ENCODE results near the gene FBP2.

FBP2 gene

DNA sequence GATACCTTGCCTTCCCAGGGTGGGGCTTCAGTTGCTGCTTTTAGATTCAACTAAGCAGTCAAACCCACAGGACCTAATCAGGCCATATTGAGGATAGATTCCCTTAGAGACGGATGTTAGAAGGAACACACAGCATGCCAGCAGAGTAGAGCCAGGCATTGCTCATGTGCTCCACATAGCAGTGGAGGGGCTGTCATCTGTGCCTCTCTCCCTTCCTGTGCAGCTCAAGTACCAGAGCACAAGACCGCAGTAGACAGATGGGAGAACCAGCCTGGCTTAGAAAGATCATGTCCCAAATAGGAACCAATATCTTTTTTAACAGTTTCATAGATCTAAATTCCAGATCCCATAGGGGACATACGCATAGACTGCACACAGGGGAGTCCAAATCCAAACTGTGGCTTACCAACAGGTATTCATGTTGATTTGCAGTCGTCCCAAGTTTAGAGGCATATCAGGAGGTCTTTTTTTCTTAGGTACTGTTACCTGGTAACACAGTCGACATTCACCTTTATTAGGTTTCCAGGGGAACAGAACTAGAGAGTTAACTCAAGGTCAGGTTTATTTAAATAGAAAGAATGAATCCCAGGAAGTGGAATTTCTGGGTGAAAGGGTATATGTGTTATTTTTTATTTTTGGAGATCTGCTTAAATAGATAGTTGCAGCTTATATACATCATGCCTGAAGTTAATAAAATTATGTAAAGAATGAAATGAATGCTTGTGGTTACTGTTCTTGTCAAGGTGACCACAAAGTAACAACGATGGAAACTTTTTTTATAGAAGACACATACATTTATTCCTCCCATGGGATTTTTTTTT, 82.3 kb downstream of the FBP2 start:
- TF ChIP-seq, protein P1, sequence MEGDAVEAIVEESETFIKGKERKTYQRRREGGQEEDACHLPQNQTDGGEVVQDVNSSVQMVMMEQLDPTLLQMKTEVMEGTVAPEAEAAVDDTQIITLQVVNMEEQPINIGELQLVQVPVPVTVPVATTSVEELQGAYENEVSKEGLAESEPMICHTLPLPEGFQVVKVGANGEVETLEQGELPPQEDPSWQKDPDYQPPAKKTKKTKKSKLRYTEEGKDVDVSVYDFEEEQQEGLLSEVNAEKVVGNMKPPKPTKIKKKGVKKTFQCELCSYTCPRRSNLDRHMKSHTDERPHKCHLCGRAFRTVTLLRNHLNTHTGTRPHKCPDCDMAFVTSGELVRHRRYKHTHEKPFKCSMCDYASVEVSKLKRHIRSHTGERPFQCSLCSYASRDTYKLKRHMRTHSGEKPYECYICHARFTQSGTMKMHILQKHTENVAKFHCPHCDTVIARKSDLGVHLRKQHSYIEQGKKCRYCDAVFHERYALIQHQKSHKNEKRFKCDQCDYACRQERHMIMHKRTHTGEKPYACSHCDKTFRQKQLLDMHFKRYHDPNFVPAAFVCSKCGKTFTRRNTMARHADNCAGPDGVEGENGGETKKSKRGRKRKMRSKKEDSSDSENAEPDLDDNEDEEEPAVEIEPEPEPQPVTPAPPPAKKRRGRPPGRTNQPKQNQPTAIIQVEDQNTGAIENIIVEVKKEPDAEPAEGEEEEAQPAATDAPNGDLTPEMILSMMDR (IDR thresholded peaks at IDR 0.05; ENCODE audit: low read length, missing control alignments) = no peak
- DNase-seq (ENCODE audit: low read depth) = peak; percentile 0

More for the DNA sequence above, 82.3 kb downstream of the FBP2 start:
- no peak overlapping the region for H3K4me3 ChIP-seq (replicated peaks; ENCODE audit: low read depth, low read length)

All from fibroblast of pulmonary artery (primary cell).